ENCODE data around the gene KRT36. TPM values are rescaled to one million over a fixed set of nuclear protein-coding genes. Genes with fewer than 3 reads are reported as not detected.

KRT36 gene
- total RNA-seq, 1 donor from 2014 or later = not detected

- Mint-ChIP-seq H3K4me3 (no peak overlapping the region), H3K9me3 (no peaks in the 10 kb centered on the region), H3K27me3 (ENCODE audit: low read depth) (peaks cover 57% of the 10 kb centered on the region), H3K27ac (ENCODE audit: unreplicated experiment) (peak overlapping the region; percentile 88), H3K36me3 (ENCODE audit: low read depth) (no peaks in the 10 kb centered on the region), H3K4me1 (no peaks in the 10 kb centered on the region)
- no peak for DNase-seq (ENCODE audit: low read depth, low spot score)
- TF ChIP-seq CTCF (conservative IDR thresholded peaks at IDR 0.05) = no peak
Measured at GRCh38 chr17:41532947-41533570, 43.3 kb upstream of the KRT36 start.

DNA sequence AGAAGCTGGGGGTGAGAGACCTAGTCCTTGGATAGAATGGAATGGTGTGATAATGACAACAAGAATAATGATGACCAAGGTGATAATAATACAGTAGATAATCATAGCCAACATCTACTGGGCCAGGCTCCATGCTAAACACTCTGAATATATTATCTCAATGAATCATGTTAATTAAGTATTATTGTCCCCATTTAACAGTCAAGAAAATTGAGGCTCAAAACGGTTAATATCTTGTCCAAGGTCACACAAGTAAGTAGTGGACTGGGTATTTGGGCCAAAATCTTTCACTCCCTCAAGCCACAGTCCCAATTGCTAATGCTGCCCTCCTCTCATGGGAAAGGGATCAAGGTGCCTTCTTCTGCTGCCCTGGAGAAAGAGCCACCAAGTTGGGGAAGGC, 42.3 kb upstream of the KRT36 start:
- Mint-ChIP-seq H3K4me1 (peaks cover 4% of the 10 kb centered on the region), H3K27ac (ENCODE audit: unreplicated experiment) (no peak overlapping the region), H3K4me3 (no peak overlapping the region), H3K27me3 (ENCODE audit: low read depth) (peaks cover 67% of the 10 kb centered on the region), H3K9me3 (no peaks in the 10 kb centered on the region), H3K36me3 (ENCODE audit: low read depth) (no peaks in the 10 kb centered on the region)
- DNase-seq (ENCODE audit: low read depth, low spot score) = no peak
- no peak for TF ChIP-seq CTCF (conservative IDR thresholded peaks at IDR 0.05)

DNA sequence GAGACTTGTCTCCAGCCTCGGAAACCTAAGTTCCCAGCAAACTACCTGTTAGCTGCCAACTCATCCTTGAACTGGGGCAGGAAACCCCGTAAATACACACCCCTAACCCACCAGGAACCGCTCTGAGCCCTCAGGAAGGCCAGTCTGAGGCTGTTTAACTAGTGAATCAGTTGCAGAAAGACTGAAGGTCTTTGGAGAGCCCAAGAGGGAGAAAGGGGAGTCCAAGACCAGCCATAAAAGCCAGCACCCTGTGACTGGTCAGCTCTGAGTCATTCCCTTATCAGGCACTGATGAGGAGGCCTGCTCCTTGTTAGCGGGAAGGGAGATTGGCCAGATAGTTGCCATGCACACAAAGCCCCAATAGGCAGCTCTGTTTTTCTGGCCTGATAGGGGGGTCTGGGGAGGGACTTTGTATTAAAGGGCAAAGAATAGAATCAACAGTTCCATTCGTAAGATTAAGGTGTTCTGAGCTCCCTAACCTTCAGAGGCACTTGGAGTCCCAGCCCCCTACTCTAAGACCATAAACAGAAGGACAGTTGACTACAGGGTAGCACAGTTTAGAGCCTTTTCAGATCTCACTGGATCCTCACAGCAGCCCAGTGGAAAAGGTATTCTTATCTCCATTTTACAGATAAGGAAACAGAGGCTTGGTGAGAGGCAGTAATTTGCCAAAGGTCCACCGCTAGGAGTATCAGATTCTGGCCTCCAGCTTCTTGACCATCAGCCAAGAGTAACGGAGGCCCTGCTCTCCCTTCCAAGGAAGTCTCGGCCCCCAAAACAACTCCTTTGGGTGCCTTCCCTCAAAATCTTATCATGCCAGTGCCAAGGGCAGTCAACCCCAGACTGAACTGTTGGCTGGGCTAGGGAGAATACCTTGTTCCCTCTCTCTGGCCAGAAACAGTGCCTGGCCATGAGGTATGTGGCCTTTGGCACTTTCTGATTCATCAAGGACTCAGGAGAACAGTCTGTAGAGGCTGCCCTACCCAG, 40.6 kb upstream of the KRT36 start:
- H3K36me3 Mint-ChIP-seq (ENCODE audit: low read depth) = no peaks in the 10 kb centered on the region
- no peak for DNase-seq (ENCODE audit: low read depth, low spot score)
- no peaks in the 10 kb centered on the region for H3K9me3 Mint-ChIP-seq
- no peak overlapping the region for H3K4me3 Mint-ChIP-seq
- peaks cover 5% of the 10 kb centered on the region for H3K4me1 Mint-ChIP-seq
- H3K27ac Mint-ChIP-seq (ENCODE audit: unreplicated experiment) = no peak overlapping the region
- H3K27me3 Mint-ChIP-seq (ENCODE audit: low read depth) = peaks cover 84% of the 10 kb centered on the region
- no peak for TF ChIP-seq CTCF (conservative IDR thresholded peaks at IDR 0.05)

DNA sequence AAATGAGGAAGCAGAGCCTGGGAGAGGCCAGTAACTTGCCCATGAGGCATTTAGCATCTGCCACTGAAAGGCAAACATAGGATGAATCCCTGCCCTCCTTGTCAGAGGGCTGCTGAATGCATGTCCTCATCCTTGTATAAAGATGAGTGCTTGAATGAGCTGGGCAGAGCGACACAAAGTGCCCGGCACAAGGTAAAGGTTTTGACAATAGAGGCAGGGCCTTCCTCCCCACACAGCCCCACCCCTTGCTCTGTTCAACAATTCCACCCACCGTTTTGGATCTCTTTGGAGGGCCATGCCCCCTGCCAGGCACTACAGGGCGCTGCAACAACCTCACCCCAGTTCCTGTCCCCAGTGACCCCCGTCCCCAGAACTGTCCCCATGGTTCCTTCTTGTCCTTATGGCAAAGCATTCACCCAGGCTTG, 39.8 kb upstream of the KRT36 start:
- Mint-ChIP-seq H3K27ac (ENCODE audit: unreplicated experiment) (no peak overlapping the region), H3K4me1 (peaks cover 5% of the 10 kb centered on the region), H3K9me3 (no peaks in the 10 kb centered on the region), H3K36me3 (ENCODE audit: low read depth) (no peaks in the 10 kb centered on the region), H3K4me3 (no peak overlapping the region), H3K27me3 (ENCODE audit: low read depth) (peaks cover 86% of the 10 kb centered on the region)
- TF ChIP-seq CTCF (conservative IDR thresholded peaks at IDR 0.05) = no peak
- no peak for DNase-seq (ENCODE audit: low read depth, low spot score)

DNA sequence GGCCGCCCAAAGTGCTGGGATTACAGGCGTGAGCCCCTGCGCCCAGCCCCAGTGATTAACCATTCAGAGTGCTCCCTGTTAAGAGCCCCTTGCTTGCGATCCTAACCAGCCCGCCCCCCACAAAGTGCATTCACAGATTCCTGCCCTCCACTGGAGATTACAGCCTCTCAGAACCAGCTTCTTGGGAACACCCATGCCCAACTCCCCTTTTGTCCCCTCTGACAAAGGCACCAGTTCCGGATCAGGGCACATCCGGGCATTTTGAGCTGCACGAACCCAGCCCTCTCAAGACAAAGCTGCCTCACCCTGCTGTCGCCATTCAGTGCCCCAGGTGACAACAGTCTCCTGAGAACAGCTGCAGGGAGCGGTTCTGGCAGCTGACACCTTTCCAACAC, 39.2 kb upstream of the KRT36 start:
- Mint-ChIP-seq H3K4me3 (no peak overlapping the region), H3K4me1 (peaks cover 5% of the 10 kb centered on the region), H3K9me3 (no peaks in the 10 kb centered on the region), H3K27me3 (ENCODE audit: low read depth) (peaks cover 90% of the 10 kb centered on the region), H3K36me3 (ENCODE audit: low read depth) (no peaks in the 10 kb centered on the region), H3K27ac (ENCODE audit: unreplicated experiment) (no peak overlapping the region)
- DNase-seq (ENCODE audit: low read depth, low spot score) = no peak
- no peak for TF ChIP-seq CTCF (conservative IDR thresholded peaks at IDR 0.05)

Measured in neural crest cell (in vitro differentiated cells).